GM23338 (cell line): ENCODE measurements around the gene RNASE8. TPM values are rescaled to one million over a fixed set of nuclear protein-coding genes. Genes with fewer than 3 reads are reported as not detected.

Experiments
- ATAC-seq: fragments of 200-7000 bp; cut with Tn5 transposase; 3 replicates; pipeline ENCODE4 v1.9.1; 2020
- DNase-seq: peaks from one replicate; pipeline ENCODE4 v3.0.0-alpha.2; 2015; ENCODE audit warnings: low spot score
- H2AFZ ChIP-seq: fragments of 200-600 bp; sonication (generic); 2 replicates; pipeline ENCODE4 v1.8.0; 2016; ENCODE audit warnings: antibody characterized with exemption, mild to moderate bottlenecking, moderate library complexity
- H3F3A ChIP-seq: fragments of 200-600 bp; sonication (generic); replicated peaks from 2 replicates; pipeline ENCODE4 v1.8.0; 2017; ENCODE audit warnings: antibody characterized with exemption, mixed run types, low read depth
- H3K27ac ChIP-seq: fragments of 200-600 bp; sonication (generic); 2 replicates; pipeline ENCODE4 v1.6.1; 2016; ENCODE audit warnings: low read depth
- H3K27me3 ChIP-seq: fragments of 200-600 bp; sonication (generic); 2 replicates; pipeline ENCODE4 v1.8.0; 2016; ENCODE audit warnings: mild to moderate bottlenecking, mixed run types, moderate library complexity; ENCODE audit not compliant: insufficient read depth
- H3K36me3 ChIP-seq: fragments of 200-600 bp; sonication (generic); 2 replicates; pipeline ENCODE4 v1.8.0; 2016; ENCODE audit warnings: mild to moderate bottlenecking; ENCODE audit not compliant: insufficient read depth
- H3K4me1 ChIP-seq: fragments of 200-600 bp; sonication (generic); 2 replicates; pipeline ENCODE4 v1.8.0; 2016; ENCODE audit warnings: mild to moderate bottlenecking, moderate library complexity; ENCODE audit not compliant: insufficient read depth
- H3K4me2 ChIP-seq: fragments of 200-600 bp; sonication (generic); 2 replicates; pipeline ENCODE4 v1.7.1; 2017; ENCODE audit warnings: mixed run types
- H3K4me3 ChIP-seq: fragments of 200-600 bp; sonication (generic); 2 replicates; pipeline ENCODE4 v1.6.1; 2016; ENCODE audit warnings: mixed run types
- H3K79me2 ChIP-seq: fragments of 200-600 bp; sonication (generic); replicated peaks from 2 replicates; pipeline ENCODE4 v1.8.0; 2017; ENCODE audit warnings: mild to moderate bottlenecking; ENCODE audit not compliant: insufficient read depth
- H3K9me2 ChIP-seq: fragments of 200-600 bp; sonication (generic); 2 replicates; pipeline ENCODE4 v1.8.0; 2017; ENCODE audit not compliant: insufficient read depth
- H4K20me1 ChIP-seq: fragments of 200-600 bp; sonication (generic); replicated peaks from 2 replicates; pipeline ENCODE4 v1.8.0; 2017; ENCODE audit warnings: mild to moderate bottlenecking; ENCODE audit not compliant: insufficient read depth
- H3K27ac Mint-ChIP-seq: 2 replicates; pipeline ENCODE4 v1.8.0; 2020; ENCODE audit warnings: inconsistent platforms, mild to moderate bottlenecking, moderate library complexity, mixed read lengths
- H3K27me3 Mint-ChIP-seq: 3 replicates; pipeline ENCODE4 v1.8.0; 2022; ENCODE audit warnings: low read depth, mild to moderate bottlenecking, moderate library complexity, mixed read lengths, inconsistent platforms; ENCODE audit not compliant: insufficient read depth, poor library complexity
- H3K36me3 Mint-ChIP-seq: 3 replicates; pipeline ENCODE4 v1.8.0; 2021; ENCODE audit warnings: low read depth, mild to moderate bottlenecking, inconsistent platforms, moderate library complexity, mixed read lengths
- H3K4me1 Mint-ChIP-seq: 3 replicates; pipeline ENCODE4 v1.8.0; 2020; ENCODE audit warnings: mild to moderate bottlenecking, inconsistent platforms, mixed read lengths
- H3K4me3 Mint-ChIP-seq: 3 replicates; pipeline ENCODE4 v1.8.0; 2021; ENCODE audit warnings: moderate library complexity, mild to moderate bottlenecking, inconsistent platforms, mixed read lengths
- H3K9me3 Mint-ChIP-seq: 3 replicates; pipeline ENCODE4 v1.8.0; 2020; ENCODE audit warnings: moderate library complexity, mild to moderate bottlenecking, inconsistent platforms, mixed read lengths
- CREB1 ChIP-seq: fragments of 250-450 bp; sonication (Bioruptor Pico); IDR thresholded peaks from 2 replicates; pipeline ENCODE4 v1.5.0; 2020; ENCODE audit warnings: low read depth, mild to moderate bottlenecking, moderate library complexity
- EZH2 ChIP-seq: fragments of 200-600 bp; sonication (generic); IDR thresholded peaks from one replicate; pipeline ENCODE4 v1.8.0; 2017; ENCODE audit warnings: antibody characterized with exemption, mild to moderate bottlenecking, low read depth; ENCODE audit not compliant: unreplicated experiment
- EZH2phosphoT487 ChIP-seq: fragments of 200-600 bp; sonication (generic); IDR thresholded peaks from one replicate; pipeline ENCODE4 v1.8.1; 2018; ENCODE audit warnings: antibody characterized with exemption; ENCODE audit not compliant: unreplicated experiment
- JUNB ChIP-seq: IDR thresholded peaks from one replicate; pipeline ENCODE4 v1.6.1; 2016; ENCODE audit warnings: antibody characterized with exemption; ENCODE audit not compliant: unreplicated experiment
- NANOG ChIP-seq: IDR thresholded peaks from 2 replicates; pipeline ENCODE4 v1.6.1; 2016; ENCODE audit warnings: antibody characterized with exemption, borderline replicate concordance
- POLR2AphosphoS5 ChIP-seq: IDR thresholded peaks from 2 replicates; pipeline ENCODE4 v1.6.1; 2016; ENCODE audit warnings: antibody characterized with exemption, low read depth
- STAT1 ChIP-seq: IDR thresholded peaks from one replicate; pipeline ENCODE4 v1.6.1; 2016; ENCODE audit warnings: antibody characterized with exemption; ENCODE audit not compliant: unreplicated experiment
- ZNF114 ChIP-seq: fragments of 250-450 bp; sonication (Bioruptor Pico); IDR thresholded peaks from 2 replicates; pipeline ENCODE4 v1.5.0; 2020; ENCODE audit warnings: mild to moderate bottlenecking, moderate library complexity
- ZNF331 ChIP-seq: fragments of 250-450 bp; sonication (Bioruptor Pico); IDR thresholded peaks from 2 replicates; pipeline ENCODE4 v1.5.0; 2020; ENCODE audit warnings: low read depth, mild to moderate bottlenecking, moderate library complexity
- ZNF462 ChIP-seq: fragments of 250-450 bp; sonication (Bioruptor Pico); IDR thresholded peaks from 2 replicates; pipeline ENCODE4 v1.5.0; 2020; ENCODE audit warnings: mild to moderate bottlenecking, moderate library complexity
- polyA plus RNA-seq: library from polyadenylated mRNA; unstranded; fragments of >200 nt; fragmentation: Nextera tagmentation; extraction: Ambion mirVana; gene quantifications from 2 replicates; pipeline ENCODE4 v1.2.1, GENCODE V29; 2016
- total RNA-seq: library from RNA; depleted of rRNA; stranded (reverse); fragments of >200 nt; shearing (Covaris generic); gene quantifications from 2 replicates; pipeline ENCODE4 v1.2.3, GENCODE V29; 2014
- TF ChIP-seq, protein P1 (sequence below): IDR thresholded peaks from 2 replicates; pipeline ENCODE4 v1.6.1; 2016; ENCODE audit warnings: antibody characterized with exemption
- TF ChIP-seq, protein P2 (sequence below), 2 experiments: fragments of 200-600 bp in 1 of 2; sonication (generic) in 1 of 2; conservative IDR thresholded peaks; 2 replicates each; pipeline versions ENCODE4 v1.5.1 to v1.6.1; 2016 to 2017; ENCODE audit warnings: antibody characterized with exemption in 2 of 2, low read depth in 2 of 2, mild to moderate bottlenecking in 2 of 2, moderate library complexity in 1 of 2
- TF ChIP-seq, protein P3 (sequence below): IDR thresholded peaks from one replicate; pipeline ENCODE4 v1.6.1; 2018; ENCODE audit warnings: antibody characterized with exemption; ENCODE audit not compliant: unreplicated experiment

The RNASE8 gene
- total and polyA plus RNA-seq, 2 experiments from 2014 or later, result not detected

GRCh38 chr14:21018286-21018685, 39.3 kb upstream of the RNASE8 start:
- Mint-ChIP-seq H3K27me3 (peaks cover 13% of the 10 kb centered on the region), H3K9me3 (no peaks in the 10 kb centered on the region; the same call in 2 of the 3 replicates), H3K4me1 (peaks cover 20% of the 10 kb centered on the region), H3K36me3 (peaks cover 19% of the 10 kb centered on the region), H3K4me3 (no peak overlapping the region), H3K27ac (no peak overlapping the region)
- TF ChIP-seq POLR2AphosphoS5 (no peak), ZNF331 (CRISPR knock-in tag) (no peak), NANOG (no peak), CREB1 (CRISPR knock-in tag) (no peak), EZH2phosphoT487 (no peak), JUNB (no peak), EZH2 (no peak), ZNF462 (CRISPR knock-in tag) (no peak), STAT1 (no peak), ZNF114 (CRISPR knock-in tag) (no peak)
- TF ChIP-seq, protein P1, sequence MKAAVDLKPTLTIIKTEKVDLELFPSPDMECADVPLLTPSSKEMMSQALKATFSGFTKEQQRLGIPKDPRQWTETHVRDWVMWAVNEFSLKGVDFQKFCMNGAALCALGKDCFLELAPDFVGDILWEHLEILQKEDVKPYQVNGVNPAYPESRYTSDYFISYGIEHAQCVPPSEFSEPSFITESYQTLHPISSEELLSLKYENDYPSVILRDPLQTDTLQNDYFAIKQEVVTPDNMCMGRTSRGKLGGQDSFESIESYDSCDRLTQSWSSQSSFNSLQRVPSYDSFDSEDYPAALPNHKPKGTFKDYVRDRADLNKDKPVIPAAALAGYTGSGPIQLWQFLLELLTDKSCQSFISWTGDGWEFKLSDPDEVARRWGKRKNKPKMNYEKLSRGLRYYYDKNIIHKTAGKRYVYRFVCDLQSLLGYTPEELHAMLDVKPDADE, result no peak
- TF ChIP-seq, protein P2, sequence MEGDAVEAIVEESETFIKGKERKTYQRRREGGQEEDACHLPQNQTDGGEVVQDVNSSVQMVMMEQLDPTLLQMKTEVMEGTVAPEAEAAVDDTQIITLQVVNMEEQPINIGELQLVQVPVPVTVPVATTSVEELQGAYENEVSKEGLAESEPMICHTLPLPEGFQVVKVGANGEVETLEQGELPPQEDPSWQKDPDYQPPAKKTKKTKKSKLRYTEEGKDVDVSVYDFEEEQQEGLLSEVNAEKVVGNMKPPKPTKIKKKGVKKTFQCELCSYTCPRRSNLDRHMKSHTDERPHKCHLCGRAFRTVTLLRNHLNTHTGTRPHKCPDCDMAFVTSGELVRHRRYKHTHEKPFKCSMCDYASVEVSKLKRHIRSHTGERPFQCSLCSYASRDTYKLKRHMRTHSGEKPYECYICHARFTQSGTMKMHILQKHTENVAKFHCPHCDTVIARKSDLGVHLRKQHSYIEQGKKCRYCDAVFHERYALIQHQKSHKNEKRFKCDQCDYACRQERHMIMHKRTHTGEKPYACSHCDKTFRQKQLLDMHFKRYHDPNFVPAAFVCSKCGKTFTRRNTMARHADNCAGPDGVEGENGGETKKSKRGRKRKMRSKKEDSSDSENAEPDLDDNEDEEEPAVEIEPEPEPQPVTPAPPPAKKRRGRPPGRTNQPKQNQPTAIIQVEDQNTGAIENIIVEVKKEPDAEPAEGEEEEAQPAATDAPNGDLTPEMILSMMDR (conservative IDR thresholded peaks at IDR 0.05; ENCODE audit: low read depth in 2 of 2), result no peak
- TF ChIP-seq, protein P3, sequence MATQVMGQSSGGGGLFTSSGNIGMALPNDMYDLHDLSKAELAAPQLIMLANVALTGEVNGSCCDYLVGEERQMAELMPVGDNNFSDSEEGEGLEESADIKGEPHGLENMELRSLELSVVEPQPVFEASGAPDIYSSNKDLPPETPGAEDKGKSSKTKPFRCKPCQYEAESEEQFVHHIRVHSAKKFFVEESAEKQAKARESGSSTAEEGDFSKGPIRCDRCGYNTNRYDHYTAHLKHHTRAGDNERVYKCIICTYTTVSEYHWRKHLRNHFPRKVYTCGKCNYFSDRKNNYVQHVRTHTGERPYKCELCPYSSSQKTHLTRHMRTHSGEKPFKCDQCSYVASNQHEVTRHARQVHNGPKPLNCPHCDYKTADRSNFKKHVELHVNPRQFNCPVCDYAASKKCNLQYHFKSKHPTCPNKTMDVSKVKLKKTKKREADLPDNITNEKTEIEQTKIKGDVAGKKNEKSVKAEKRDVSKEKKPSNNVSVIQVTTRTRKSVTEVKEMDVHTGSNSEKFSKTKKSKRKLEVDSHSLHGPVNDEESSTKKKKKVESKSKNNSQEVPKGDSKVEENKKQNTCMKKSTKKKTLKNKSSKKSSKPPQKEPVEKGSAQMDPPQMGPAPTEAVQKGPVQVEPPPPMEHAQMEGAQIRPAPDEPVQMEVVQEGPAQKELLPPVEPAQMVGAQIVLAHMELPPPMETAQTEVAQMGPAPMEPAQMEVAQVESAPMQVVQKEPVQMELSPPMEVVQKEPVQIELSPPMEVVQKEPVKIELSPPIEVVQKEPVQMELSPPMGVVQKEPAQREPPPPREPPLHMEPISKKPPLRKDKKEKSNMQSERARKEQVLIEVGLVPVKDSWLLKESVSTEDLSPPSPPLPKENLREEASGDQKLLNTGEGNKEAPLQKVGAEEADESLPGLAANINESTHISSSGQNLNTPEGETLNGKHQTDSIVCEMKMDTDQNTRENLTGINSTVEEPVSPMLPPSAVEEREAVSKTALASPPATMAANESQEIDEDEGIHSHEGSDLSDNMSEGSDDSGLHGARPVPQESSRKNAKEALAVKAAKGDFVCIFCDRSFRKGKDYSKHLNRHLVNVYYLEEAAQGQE, result no peak
- Histone ChIP-seq H2AFZ (no peak overlapping the region), H3K9me2 (no peaks in the 10 kb centered on the region), H3K27me3 (peaks cover 11% of the 10 kb centered on the region), H3F3A (no peaks in the 10 kb centered on the region), H3K4me1 (peaks cover 12% of the 10 kb centered on the region; the same call in 1 of the 2 replicates), H4K20me1 (no peaks in the 10 kb centered on the region), H3K4me2 (no peak overlapping the region), H3K4me3 (no peak overlapping the region), H3K79me2 (no peaks in the 10 kb centered on the region), H3K27ac (no peak overlapping the region), H3K36me3 (no peaks in the 10 kb centered on the region)
- no peak for ATAC-seq
- DNase-seq, result no peak
